Glomerular endothelial cell (primary cell): ENCODE measurements around the gene FAM163A. TPM values are rescaled to one million over a fixed set of nuclear protein-coding genes. Genes with fewer than 3 reads are reported as not detected.
"Not testable (repeated sequence)": the region's sequence is repeated elsewhere in the genome, so short reads cannot be mapped to it uniquely, and the experiment has no call there.

Experiments used
- DNase-seq: peaks from one replicate; pipeline ENCODE4 v3.0.0-alpha.2; 2011; ENCODE audit warnings: low read depth, low spot score; ENCODE audit errors: extremely low read depth
- total RNA-seq: library from RNA; depleted of rRNA; stranded (reverse); fragments of >200 nt; gene quantifications from 2 replicates; pipeline ENCODE4 v1.2.3, GENCODE V29; 2015

Gene FAM163A
- total RNA-seq, 1 donor from 2014 or later, result 1.5 TPM

- no peak for DNase-seq
These were observed 44.0 kb downstream of the FAM163A start for GRCh38 chr1:179786815-179787685.

GRCh38 chr1:179788259-179788658, 45.2 kb downstream of the FAM163A start:
- DNase-seq, result no peak

DNA sequence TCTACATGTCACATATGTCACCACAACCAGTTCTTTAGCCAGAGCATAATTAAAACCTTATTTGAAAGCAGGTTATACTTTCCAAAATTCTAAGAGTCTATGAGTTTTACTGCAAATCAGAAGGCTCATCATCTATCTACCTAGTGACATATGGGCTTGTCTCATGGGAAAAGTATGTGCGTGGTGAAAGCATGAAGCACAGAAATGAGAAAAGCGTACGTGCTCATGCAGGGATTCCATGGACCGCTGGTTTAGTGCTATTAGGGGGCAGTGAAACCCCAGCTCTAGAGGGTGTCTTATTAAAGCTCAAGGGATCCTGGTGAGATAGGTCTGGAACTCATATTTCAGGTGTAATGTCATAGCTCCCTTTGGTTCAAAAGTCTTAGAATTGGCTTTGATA, 50.2 kb downstream of the FAM163A start:
- DNase-seq, result no peak

DNA sequence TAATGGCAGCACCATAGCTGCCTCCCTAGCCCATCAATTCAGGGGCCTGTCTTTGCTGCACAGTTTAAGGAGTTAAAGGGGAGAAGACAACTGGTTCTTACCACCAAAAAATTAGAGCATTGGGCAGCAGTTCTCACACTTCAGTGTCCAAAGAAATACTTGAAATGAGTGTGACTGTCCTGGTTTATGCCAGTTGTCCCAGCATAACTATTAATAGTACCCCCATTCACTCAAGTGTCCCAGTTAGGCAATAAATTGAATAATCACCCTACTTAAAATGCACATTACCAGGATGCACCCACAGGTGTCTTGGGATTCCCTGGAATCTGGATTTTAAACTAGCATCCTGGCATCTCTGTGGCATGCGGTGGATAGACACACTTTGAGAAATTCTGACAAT, 51.1 kb downstream of the FAM163A start:
- DNase-seq, result no peak

- DNase-seq, result no peak
These were observed 51.6 kb downstream of the FAM163A start for GRCh38 chr1:179794669-179795068.

GRCh38 chr1:179798213-179798863, 55.2 kb downstream of the FAM163A start:
- DNase-seq, result no peak

DNA sequence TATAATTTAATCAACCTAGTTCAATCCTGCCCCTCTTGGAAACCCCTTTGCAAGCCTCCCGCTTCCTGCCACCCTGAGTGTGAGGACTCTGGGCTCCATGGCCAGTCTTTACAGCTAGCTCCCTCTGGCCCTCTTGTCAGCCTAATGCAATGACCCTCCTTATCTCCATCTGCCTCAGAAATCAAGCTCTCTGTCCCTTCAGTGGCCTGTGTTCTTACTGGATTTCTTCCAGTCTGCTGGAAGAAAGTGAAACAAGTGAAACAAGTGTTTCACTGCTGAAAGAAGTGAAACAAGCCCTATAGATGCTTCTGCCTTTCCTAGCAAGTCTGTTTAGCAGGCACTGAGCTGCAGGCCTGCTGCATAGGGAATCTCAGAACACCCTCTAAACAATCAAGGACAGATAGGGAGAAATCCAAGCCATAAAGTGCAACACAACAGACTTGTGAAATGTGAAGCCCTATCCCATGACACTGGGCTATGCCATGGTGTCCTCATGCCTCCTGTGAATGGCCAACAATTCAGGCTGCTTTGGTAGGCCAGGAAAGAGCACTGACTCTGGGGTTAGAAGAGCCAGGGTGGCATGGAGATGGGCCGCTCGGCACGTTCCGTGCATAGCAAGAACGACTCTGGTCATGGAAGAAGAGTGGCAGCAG, 55.9 kb downstream of the FAM163A start:
- no peak for DNase-seq

GRCh38 chr1:179800481-179800880, 57.4 kb downstream of the FAM163A start:
- DNase-seq, result no peak

GRCh38 chr1:179803104-179803503, 60.0 kb downstream of the FAM163A start:
- no peak for DNase-seq

GRCh38 chr1:179803918-179804317, 60.8 kb downstream of the FAM163A start:
- DNase-seq, result no peak

DNA sequence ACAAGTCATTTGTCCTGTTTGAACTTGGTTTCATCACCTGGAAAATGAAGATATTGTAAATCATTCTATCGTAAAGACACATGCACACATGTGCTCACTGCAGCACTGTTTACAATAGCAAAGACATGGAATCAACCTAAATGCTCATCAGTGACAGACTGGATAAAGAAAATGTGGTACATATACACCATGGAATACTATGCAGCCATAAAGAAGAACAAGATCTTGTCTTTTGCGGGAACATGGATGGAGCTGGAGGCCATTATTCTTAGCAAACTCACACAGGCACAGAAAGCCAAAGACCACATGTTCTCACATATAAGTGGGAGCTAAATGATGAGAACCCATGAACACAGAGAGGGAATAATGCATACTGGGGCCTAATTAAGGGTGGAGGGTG, 61.3 kb downstream of the FAM163A start:
- not testable (repeated sequence) for DNase-seq

- DNase-seq, result no peak
These were observed 62.5 kb downstream of the FAM163A start for GRCh38 chr1:179805291-179806195.

DNA sequence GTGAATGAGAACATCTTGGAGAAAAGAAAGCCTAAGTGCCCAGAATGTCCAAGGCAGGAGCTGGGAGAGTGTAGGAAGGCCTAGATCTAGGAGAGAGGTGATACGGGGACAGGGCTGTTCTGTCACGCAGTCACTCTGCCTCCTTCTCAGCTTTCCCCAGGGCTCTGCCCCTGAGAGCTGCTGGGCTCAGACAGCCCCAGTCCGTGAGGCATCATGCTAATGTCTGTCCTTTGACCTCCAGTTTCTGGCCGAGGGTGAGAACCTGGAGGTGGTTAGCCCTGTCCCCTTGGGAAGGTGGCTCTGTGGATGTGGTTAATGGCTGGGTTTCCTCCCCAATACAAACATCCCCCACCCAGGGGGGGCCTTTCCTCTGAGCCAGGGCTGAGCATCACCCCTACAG, 63.2 kb downstream of the FAM163A start:
- no peak for DNase-seq

DNA sequence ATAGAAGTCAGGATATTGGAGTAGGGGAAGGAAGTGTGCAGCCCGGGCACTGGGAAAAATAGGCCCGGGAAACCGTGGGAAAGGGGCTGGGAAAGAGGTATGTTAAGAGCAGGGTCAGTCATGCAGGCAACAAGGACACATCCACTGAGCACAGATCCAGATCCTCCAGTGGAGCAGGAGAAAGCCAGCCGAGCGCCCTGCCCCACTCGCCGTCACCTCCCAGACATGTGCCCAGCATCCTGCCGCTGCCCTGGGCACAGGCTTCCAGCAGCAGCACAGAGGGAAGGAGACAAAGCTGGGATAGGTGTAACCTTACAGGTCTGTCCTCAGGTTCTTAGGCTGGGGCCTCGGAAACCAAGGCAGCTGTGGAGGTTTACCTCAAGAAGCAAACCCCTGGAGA, 64.2 kb downstream of the FAM163A start:
- DNase-seq, result no peak

DNA sequence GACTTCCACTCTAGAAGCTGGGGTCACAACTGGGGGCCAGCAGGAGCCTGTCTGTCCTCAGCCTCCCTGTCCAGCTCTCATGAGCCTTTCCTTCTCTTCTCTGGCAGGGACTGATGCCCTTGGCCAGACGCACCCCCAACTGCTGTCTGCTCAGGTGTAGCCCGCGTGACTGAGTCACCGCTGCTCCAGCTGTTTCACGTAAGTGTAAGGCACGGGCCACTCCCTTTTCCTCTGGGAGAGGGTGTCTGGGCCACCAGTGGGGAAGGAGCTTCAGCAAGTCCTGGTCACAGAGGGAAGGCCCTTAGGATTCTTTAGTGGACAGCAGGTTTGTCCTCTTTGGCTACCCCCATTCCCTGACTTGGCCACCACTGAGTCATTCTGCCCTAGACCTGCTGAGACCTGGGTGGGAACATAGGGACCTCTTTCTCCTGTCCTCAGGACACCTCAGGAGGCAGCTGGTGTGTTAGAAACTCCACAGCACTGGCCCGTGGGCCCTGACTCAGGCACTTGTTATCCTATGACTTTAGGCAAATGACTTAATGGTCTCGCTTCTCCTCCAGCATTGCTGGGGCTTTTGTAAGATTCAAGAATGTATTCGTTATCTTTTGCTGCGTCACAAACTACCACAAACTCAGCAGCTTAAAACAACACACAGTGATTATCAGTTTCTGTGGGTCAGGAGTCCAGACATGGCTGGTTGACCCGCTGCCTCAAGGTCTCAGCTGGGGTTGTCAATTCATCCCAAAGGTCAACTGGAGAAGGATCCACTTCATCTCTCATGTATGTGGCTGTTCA, 64.8 kb downstream of the FAM163A start:
- DNase-seq, result no peak

GRCh38 chr1:179808503-179808902, 65.4 kb downstream of the FAM163A start:
- no peak for DNase-seq

DNA sequence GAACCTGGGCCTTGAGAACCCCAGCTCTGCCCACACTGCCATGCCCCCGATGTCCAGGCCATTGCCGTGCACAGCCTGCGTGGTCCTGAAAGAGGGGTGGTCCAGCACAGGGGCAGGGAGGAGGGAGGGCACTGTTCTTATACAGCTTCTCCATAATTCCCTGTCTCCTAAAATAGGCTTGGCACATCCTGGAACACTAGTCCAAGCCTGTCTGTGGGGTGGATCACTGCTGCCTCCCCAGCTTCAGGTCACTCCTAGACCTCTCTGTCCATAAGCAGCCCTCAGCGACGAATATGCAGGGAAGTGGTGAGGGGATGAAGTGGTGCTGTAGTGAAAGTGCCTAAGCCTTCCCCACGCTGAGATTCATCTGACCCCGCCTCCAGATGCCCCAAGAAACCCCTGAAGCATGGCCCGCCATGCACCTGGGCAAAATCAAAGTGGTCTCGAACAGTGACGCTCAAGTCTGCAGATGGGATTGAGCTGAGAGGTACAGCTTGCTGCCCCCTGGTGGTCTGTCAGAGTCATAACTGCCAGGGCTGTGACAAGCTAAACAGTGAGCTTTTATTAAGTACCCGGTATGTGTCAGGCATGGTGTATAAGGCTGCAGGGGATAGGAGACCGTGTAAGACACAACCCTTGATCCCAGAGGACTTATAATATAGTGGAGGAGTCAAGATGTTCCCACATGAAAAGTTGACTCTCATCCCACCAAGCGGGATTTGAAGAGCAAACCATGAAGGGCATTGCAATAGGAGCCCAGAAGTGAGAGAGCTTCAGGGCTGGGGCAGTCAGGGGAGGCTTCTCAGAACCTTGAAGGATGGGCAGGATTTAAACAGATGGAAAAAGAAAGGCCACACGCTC, 66.6 kb downstream of the FAM163A start:
- DNase-seq, result peak; percentile 52

- no peak for DNase-seq
These were observed 67.2 kb downstream of the FAM163A start for GRCh38 chr1:179810367-179810715.
